ENCODE results near the gene TMEM169.

The TMEM169 gene

DNA sequence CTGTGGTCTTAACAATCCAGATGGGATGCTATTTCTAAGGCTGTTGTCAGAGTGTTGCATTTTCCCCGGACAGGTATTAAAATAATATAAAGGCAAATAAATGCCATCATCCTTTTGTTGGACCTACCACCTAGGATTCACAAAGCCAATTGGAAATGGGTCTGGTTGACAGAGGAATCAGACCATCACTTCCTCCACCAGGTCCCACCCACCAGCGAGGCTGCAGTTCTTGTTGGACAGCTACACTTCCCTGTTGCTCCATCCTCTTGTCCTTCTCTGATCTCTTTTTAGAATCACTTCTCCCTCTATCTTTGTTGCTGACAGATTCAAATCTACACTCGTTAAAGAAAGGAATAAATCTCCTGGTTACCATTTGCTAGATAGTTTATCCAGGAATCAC, 1.1 kb downstream of the TMEM169 start:
- no peak for DNase-seq (ENCODE audit: low spot score)
- TF ChIP-seq, protein P1, sequence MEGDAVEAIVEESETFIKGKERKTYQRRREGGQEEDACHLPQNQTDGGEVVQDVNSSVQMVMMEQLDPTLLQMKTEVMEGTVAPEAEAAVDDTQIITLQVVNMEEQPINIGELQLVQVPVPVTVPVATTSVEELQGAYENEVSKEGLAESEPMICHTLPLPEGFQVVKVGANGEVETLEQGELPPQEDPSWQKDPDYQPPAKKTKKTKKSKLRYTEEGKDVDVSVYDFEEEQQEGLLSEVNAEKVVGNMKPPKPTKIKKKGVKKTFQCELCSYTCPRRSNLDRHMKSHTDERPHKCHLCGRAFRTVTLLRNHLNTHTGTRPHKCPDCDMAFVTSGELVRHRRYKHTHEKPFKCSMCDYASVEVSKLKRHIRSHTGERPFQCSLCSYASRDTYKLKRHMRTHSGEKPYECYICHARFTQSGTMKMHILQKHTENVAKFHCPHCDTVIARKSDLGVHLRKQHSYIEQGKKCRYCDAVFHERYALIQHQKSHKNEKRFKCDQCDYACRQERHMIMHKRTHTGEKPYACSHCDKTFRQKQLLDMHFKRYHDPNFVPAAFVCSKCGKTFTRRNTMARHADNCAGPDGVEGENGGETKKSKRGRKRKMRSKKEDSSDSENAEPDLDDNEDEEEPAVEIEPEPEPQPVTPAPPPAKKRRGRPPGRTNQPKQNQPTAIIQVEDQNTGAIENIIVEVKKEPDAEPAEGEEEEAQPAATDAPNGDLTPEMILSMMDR (IDR thresholded peaks at IDR 0.05; ENCODE audit: extremely low read depth, insufficient read depth, missing control alignments), result no peak
- in situ Hi-C loops (cut with MboI; ENCODE audit: low pct_unique_long_range_greater_than_20kb, low sequenced_read_pairs, unreplicated experiment), result no loop called here

DNA sequence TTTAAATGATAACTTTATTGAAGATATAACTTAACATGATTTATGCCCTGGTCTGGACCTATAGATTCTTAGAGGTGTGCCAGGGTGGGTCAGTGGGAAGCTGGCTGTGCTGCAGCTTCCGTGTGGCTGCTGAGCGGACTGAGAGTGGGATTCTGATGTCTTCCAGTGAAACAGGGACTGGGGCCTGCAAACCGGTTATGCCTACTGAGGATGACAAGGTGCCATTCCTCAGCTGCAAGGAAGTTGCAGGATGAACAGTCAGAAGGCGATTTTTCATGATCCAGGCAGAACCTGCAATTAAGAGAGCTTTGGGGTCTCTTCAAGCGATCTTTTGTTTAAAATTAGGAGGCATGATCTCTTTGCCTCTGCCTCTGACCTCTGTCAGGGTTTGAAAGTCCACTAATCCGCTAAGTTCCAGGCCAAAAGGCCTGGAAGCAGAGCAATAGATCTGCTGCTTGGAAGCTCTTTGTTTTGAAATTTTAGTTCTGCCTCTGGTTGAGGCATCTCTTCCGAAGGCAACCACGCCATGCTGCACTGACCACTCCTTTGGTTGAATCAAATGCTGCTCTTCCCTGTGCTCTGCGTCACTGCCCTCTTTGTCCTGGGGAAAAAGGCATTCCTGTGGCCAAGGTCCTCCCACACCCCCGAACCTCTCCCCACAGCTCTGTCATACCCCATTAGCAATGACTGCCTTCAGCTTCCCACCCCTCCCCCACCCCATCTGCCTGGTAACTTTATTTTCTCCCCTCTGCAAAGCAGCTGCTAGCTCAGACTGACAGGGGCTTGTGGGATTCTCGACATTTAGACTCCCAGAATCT, 2.0 kb downstream of the TMEM169 start:
- in situ Hi-C loops (cut with MboI; ENCODE audit: low pct_unique_long_range_greater_than_20kb, low sequenced_read_pairs, unreplicated experiment), result no loop called here
- TF ChIP-seq, protein P1 (IDR thresholded peaks at IDR 0.05; ENCODE audit: extremely low read depth, insufficient read depth, missing control alignments), result no peak
- no peak for DNase-seq (ENCODE audit: low spot score)

DNA sequence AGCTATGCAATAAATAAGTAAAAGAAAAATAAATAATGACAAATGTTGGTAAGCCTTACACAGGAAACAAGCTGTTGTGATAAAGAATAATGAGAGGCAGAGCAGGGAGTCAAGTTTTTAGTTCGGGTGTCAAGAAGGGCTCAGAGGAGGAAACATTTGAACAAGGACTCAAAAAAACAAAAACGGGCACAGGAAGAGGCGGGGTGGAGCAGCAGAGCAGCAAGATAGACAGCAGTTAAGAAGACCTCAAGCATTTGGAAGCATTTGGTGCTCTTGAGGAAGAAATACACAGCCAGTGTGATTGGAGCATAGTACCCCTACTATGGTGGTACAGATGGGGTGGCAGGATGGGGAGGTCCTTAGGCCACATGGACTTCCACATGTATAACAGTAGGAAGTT, 2.8 kb downstream of the TMEM169 start:
- in situ Hi-C loops (cut with MboI; ENCODE audit: low pct_unique_long_range_greater_than_20kb, low sequenced_read_pairs, unreplicated experiment), result no loop called here
- DNase-seq (ENCODE audit: low spot score), result no peak
- TF ChIP-seq, protein P1 (IDR thresholded peaks at IDR 0.05; ENCODE audit: extremely low read depth, insufficient read depth, missing control alignments), result no peak

DNA sequence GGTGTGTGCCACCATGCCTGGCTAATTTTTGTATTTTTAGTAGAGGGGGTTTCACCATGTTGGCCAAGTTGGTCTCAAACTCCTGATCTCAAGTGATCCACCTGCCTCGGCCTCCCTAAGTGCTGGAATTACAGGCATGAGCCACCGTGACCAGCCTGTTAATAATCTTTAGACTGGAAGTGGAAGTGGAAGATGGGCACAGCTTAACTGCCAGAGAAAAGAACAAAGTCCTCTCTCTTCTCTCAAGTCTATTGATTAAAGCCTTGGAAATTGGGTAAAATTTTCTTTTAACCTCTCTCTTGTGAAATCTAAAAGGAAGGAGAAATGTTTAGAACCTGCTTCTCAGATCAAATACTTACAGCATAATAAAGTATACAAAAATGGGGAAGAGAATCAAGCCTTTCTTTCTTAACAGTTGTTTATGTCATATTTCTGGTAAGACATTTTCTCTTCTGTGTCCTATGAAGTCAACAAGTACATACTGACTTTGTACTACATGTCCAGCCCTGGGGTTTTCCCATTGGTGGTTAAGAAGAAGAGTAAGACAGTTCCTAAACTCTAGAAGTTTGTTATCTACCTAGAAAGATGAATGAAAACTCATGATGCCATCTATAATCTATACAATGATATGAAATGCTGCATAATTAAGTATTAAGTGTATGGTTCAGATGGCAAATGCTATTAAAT, 4.6 kb downstream of the TMEM169 start:
- DNase-seq (ENCODE audit: low spot score), result no peak
- in situ Hi-C loops (cut with MboI; ENCODE audit: low pct_unique_long_range_greater_than_20kb, low sequenced_read_pairs, unreplicated experiment), result no loop called here
- TF ChIP-seq, protein P1 (IDR thresholded peaks at IDR 0.05; ENCODE audit: extremely low read depth, insufficient read depth, missing control alignments), result no peak

DNA sequence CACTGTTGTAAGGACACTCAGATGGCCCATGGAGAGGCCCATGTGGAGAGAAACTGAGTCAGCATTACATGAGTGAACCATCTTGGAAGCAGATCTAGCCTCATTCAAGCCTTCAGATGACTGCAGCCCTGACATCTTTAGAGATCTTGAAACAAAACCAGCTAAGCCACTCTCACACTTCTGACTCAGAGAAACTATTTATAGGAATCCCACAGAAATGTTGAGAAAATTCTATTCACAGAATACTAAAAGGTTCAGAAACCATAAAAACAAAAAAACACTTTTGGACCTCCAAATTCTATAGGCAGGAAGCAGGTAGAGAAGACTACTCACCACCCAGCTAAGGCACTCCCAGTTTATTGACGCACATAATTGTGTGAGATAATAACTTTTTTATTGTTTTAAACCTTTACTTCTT, 8.7 kb downstream of the TMEM169 start:
- DNase-seq (ENCODE audit: low spot score), result peak; percentile 55
- in situ Hi-C loops (cut with MboI; ENCODE audit: low pct_unique_long_range_greater_than_20kb, low sequenced_read_pairs, unreplicated experiment), result no loop called here
- TF ChIP-seq, protein P1 (IDR thresholded peaks at IDR 0.05; ENCODE audit: extremely low read depth, insufficient read depth, missing control alignments), result no peak

DNA sequence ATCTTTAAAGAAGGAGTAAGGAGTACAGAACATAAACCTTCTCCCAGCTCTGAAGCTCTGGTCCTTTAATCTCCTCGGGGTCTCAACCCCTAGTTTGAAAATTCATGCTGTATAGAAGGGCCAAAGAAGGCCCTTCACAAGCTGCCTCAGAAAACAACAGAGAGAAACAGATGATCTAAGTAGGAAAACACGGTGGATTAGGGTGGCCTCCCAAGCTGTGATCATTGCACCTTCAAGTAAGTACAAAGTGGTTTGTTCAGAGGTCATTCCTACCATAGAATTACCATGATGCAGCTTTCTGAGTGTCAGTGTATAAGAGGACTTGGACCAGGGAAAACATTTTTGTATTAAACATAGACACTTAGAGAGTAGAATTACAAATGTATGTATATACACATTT, 10.9 kb downstream of the TMEM169 start:
- no peak for DNase-seq (ENCODE audit: low spot score)
- in situ Hi-C loops (cut with MboI; ENCODE audit: low pct_unique_long_range_greater_than_20kb, low sequenced_read_pairs, unreplicated experiment), result no loop called here
- TF ChIP-seq, protein P1 (IDR thresholded peaks at IDR 0.05; ENCODE audit: extremely low read depth, insufficient read depth, missing control alignments), result no peak
